GM23338 (cell line): ENCODE measurements around the gene SPOCK2. TPM values are rescaled to one million over a fixed set of nuclear protein-coding genes. Genes with fewer than 3 reads are reported as not detected.

Source experiments
- ATAC-seq: fragments of 200-7000 bp; cut with Tn5 transposase; 3 replicates; pipeline ENCODE4 v1.9.1; 2020
- DNase-seq: peaks from one replicate; pipeline ENCODE4 v3.0.0-alpha.2; 2015; ENCODE audit warnings: low spot score
- H2AFZ ChIP-seq: fragments of 200-600 bp; sonication (generic); 2 replicates; pipeline ENCODE4 v1.8.0; 2016; ENCODE audit warnings: antibody characterized with exemption, mild to moderate bottlenecking, moderate library complexity
- H3F3A ChIP-seq: fragments of 200-600 bp; sonication (generic); replicated peaks from 2 replicates; pipeline ENCODE4 v1.8.0; 2017; ENCODE audit warnings: antibody characterized with exemption, mixed run types, low read depth
- H3K27ac ChIP-seq: fragments of 200-600 bp; sonication (generic); 2 replicates; pipeline ENCODE4 v1.6.1; 2016; ENCODE audit warnings: low read depth
- H3K27me3 ChIP-seq: fragments of 200-600 bp; sonication (generic); 2 replicates; pipeline ENCODE4 v1.8.0; 2016; ENCODE audit warnings: mild to moderate bottlenecking, mixed run types, moderate library complexity; ENCODE audit not compliant: insufficient read depth
- H3K36me3 ChIP-seq: fragments of 200-600 bp; sonication (generic); 2 replicates; pipeline ENCODE4 v1.8.0; 2016; ENCODE audit warnings: mild to moderate bottlenecking; ENCODE audit not compliant: insufficient read depth
- H3K4me1 ChIP-seq: fragments of 200-600 bp; sonication (generic); 2 replicates; pipeline ENCODE4 v1.8.0; 2016; ENCODE audit warnings: mild to moderate bottlenecking, moderate library complexity; ENCODE audit not compliant: insufficient read depth
- H3K4me2 ChIP-seq: fragments of 200-600 bp; sonication (generic); 2 replicates; pipeline ENCODE4 v1.7.1; 2017; ENCODE audit warnings: mixed run types
- H3K4me3 ChIP-seq: fragments of 200-600 bp; sonication (generic); 2 replicates; pipeline ENCODE4 v1.6.1; 2016; ENCODE audit warnings: mixed run types
- H3K79me2 ChIP-seq: fragments of 200-600 bp; sonication (generic); replicated peaks from 2 replicates; pipeline ENCODE4 v1.8.0; 2017; ENCODE audit warnings: mild to moderate bottlenecking; ENCODE audit not compliant: insufficient read depth
- H3K9me2 ChIP-seq: fragments of 200-600 bp; sonication (generic); 2 replicates; pipeline ENCODE4 v1.8.0; 2017; ENCODE audit not compliant: insufficient read depth
- H4K20me1 ChIP-seq: fragments of 200-600 bp; sonication (generic); replicated peaks from 2 replicates; pipeline ENCODE4 v1.8.0; 2017; ENCODE audit warnings: mild to moderate bottlenecking; ENCODE audit not compliant: insufficient read depth
- H3K27ac Mint-ChIP-seq: 2 replicates; pipeline ENCODE4 v1.8.0; 2020; ENCODE audit warnings: inconsistent platforms, mild to moderate bottlenecking, moderate library complexity, mixed read lengths
- H3K27me3 Mint-ChIP-seq: 3 replicates; pipeline ENCODE4 v1.8.0; 2022; ENCODE audit warnings: low read depth, mild to moderate bottlenecking, moderate library complexity, mixed read lengths, inconsistent platforms; ENCODE audit not compliant: insufficient read depth, poor library complexity
- H3K36me3 Mint-ChIP-seq: 3 replicates; pipeline ENCODE4 v1.8.0; 2021; ENCODE audit warnings: low read depth, mild to moderate bottlenecking, inconsistent platforms, moderate library complexity, mixed read lengths
- H3K4me1 Mint-ChIP-seq: 3 replicates; pipeline ENCODE4 v1.8.0; 2020; ENCODE audit warnings: mild to moderate bottlenecking, inconsistent platforms, mixed read lengths
- H3K4me3 Mint-ChIP-seq: 3 replicates; pipeline ENCODE4 v1.8.0; 2021; ENCODE audit warnings: moderate library complexity, mild to moderate bottlenecking, inconsistent platforms, mixed read lengths
- H3K9me3 Mint-ChIP-seq: 3 replicates; pipeline ENCODE4 v1.8.0; 2020; ENCODE audit warnings: moderate library complexity, mild to moderate bottlenecking, inconsistent platforms, mixed read lengths
- CREB1 ChIP-seq: fragments of 250-450 bp; sonication (Bioruptor Pico); IDR thresholded peaks from 2 replicates; pipeline ENCODE4 v1.5.0; 2020; ENCODE audit warnings: low read depth, mild to moderate bottlenecking, moderate library complexity
- EZH2 ChIP-seq: fragments of 200-600 bp; sonication (generic); IDR thresholded peaks from one replicate; pipeline ENCODE4 v1.8.0; 2017; ENCODE audit warnings: antibody characterized with exemption, mild to moderate bottlenecking, low read depth; ENCODE audit not compliant: unreplicated experiment
- EZH2phosphoT487 ChIP-seq: fragments of 200-600 bp; sonication (generic); IDR thresholded peaks from one replicate; pipeline ENCODE4 v1.8.1; 2018; ENCODE audit warnings: antibody characterized with exemption; ENCODE audit not compliant: unreplicated experiment
- JUNB ChIP-seq: IDR thresholded peaks from one replicate; pipeline ENCODE4 v1.6.1; 2016; ENCODE audit warnings: antibody characterized with exemption; ENCODE audit not compliant: unreplicated experiment
- STAT1 ChIP-seq: IDR thresholded peaks from one replicate; pipeline ENCODE4 v1.6.1; 2016; ENCODE audit warnings: antibody characterized with exemption; ENCODE audit not compliant: unreplicated experiment
- ZNF114 ChIP-seq: fragments of 250-450 bp; sonication (Bioruptor Pico); IDR thresholded peaks from 2 replicates; pipeline ENCODE4 v1.5.0; 2020; ENCODE audit warnings: mild to moderate bottlenecking, moderate library complexity
- ZNF331 ChIP-seq: fragments of 250-450 bp; sonication (Bioruptor Pico); IDR thresholded peaks from 2 replicates; pipeline ENCODE4 v1.5.0; 2020; ENCODE audit warnings: low read depth, mild to moderate bottlenecking, moderate library complexity
- polyA plus RNA-seq: library from polyadenylated mRNA; unstranded; fragments of >200 nt; fragmentation: Nextera tagmentation; extraction: Ambion mirVana; gene quantifications from 2 replicates; pipeline ENCODE4 v1.2.1, GENCODE V29; 2016
- total RNA-seq: library from RNA; depleted of rRNA; stranded (reverse); fragments of >200 nt; shearing (Covaris generic); gene quantifications from 2 replicates; pipeline ENCODE4 v1.2.3, GENCODE V29; 2014
- TF ChIP-seq, protein P1 (sequence below): IDR thresholded peaks from one replicate; pipeline ENCODE4 v1.6.1; 2018; ENCODE audit warnings: antibody characterized with exemption; ENCODE audit not compliant: unreplicated experiment
- TF ChIP-seq, protein P2 (sequence below): fragments of 250-450 bp; sonication (Bioruptor Pico); IDR thresholded peaks from 2 replicates; pipeline ENCODE4 v1.5.0; 2020; ENCODE audit warnings: mild to moderate bottlenecking, moderate library complexity
- TF ChIP-seq, protein P3 (sequence below), 2 experiments: fragments of 200-600 bp in 1 of 2; sonication (generic) in 1 of 2; conservative IDR thresholded peaks; 2 replicates each; pipeline versions ENCODE4 v1.5.1 to v1.6.1; 2016 to 2017; ENCODE audit warnings: antibody characterized with exemption in 2 of 2, low read depth in 2 of 2, mild to moderate bottlenecking in 2 of 2, moderate library complexity in 1 of 2

Gene SPOCK2
- total and polyA plus RNA-seq, 2 experiments from 2014 or later, result 1.3 to 3.6 TPM

DNA sequence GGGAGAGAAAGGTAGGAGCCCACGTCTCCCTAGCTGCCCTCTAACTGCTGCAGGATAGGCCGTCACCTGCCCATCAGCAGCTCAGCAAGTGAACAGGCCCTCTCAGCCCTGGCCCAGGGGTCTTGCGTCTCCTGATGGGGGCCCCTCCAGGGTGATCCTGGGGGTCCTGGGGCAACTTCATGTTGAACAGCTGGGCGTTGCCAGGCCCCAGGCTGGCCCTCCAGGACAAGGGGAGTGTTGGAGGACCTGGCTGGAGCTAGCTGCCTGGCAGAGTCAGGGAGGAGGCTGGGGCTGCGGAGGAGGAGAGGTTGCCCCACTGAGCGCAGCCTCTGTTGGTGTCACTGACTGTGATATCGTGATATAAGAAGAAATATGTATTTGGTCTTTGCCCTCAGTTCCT is 34.7 kb downstream of the SPOCK2 start (continued):
- TF ChIP-seq STAT1 (no peak), ZNF114 (CRISPR knock-in tag) (no peak), JUNB (no peak)

DNA sequence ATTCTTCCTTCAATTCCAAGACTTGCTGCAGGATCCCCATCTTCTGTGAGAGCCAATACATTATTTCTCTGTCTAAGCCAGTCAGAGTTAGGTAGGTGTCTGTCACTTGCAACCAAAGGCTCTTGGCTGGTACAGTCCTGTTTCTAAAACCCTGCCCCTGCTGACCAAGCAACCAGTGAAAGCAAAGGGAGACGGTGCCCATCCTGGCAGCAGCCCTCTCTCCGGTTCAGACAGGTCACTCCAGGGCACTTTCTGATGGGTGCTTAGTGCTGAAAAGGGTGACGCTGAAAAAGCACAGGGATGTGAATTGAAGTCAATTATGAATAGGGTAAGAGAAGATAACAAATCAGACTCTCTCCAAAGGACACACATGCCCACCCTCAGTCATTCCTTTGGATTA is 37.5 kb downstream of the SPOCK2 start:
- peak overlapping the region; percentile 21; the same call in 1 of the 2 replicates for H2AFZ ChIP-seq
- peaks cover 6% of the 10 kb centered on the region for H3K27me3 Mint-ChIP-seq
- H4K20me1 ChIP-seq, result no peaks in the 10 kb centered on the region
- no peak overlapping the region for H3K4me3 ChIP-seq
- no peaks in the 10 kb centered on the region for H3K9me2 ChIP-seq
- no peak overlapping the region for H3K4me2 ChIP-seq
- peaks cover 4% of the 10 kb centered on the region; the same call in 1 of the 3 replicates for H3K9me3 Mint-ChIP-seq
- H3F3A ChIP-seq, result no peaks in the 10 kb centered on the region
- no peak overlapping the region for H3K27ac Mint-ChIP-seq
- no peak overlapping the region for H3K4me3 Mint-ChIP-seq
- no peaks in the 10 kb centered on the region for H3K4me1 ChIP-seq
- H3K79me2 ChIP-seq, result no peaks in the 10 kb centered on the region
- H3K36me3 Mint-ChIP-seq, result no peaks in the 10 kb centered on the region
- no peaks in the 10 kb centered on the region for H3K27me3 ChIP-seq
- peaks cover 5% of the 10 kb centered on the region for H3K4me1 Mint-ChIP-seq
- ATAC-seq (no peak), DNase-seq (no peak)
- H3K36me3 ChIP-seq, result no peaks in the 10 kb centered on the region
- TF ChIP-seq EZH2phosphoT487 (no peak), STAT1 (no peak), ZNF331 (CRISPR knock-in tag) (no peak), CREB1 (no peak), EZH2 (no peak)
- TF ChIP-seq, protein P1, sequence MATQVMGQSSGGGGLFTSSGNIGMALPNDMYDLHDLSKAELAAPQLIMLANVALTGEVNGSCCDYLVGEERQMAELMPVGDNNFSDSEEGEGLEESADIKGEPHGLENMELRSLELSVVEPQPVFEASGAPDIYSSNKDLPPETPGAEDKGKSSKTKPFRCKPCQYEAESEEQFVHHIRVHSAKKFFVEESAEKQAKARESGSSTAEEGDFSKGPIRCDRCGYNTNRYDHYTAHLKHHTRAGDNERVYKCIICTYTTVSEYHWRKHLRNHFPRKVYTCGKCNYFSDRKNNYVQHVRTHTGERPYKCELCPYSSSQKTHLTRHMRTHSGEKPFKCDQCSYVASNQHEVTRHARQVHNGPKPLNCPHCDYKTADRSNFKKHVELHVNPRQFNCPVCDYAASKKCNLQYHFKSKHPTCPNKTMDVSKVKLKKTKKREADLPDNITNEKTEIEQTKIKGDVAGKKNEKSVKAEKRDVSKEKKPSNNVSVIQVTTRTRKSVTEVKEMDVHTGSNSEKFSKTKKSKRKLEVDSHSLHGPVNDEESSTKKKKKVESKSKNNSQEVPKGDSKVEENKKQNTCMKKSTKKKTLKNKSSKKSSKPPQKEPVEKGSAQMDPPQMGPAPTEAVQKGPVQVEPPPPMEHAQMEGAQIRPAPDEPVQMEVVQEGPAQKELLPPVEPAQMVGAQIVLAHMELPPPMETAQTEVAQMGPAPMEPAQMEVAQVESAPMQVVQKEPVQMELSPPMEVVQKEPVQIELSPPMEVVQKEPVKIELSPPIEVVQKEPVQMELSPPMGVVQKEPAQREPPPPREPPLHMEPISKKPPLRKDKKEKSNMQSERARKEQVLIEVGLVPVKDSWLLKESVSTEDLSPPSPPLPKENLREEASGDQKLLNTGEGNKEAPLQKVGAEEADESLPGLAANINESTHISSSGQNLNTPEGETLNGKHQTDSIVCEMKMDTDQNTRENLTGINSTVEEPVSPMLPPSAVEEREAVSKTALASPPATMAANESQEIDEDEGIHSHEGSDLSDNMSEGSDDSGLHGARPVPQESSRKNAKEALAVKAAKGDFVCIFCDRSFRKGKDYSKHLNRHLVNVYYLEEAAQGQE, result no peak
- TF ChIP-seq, protein P2, sequence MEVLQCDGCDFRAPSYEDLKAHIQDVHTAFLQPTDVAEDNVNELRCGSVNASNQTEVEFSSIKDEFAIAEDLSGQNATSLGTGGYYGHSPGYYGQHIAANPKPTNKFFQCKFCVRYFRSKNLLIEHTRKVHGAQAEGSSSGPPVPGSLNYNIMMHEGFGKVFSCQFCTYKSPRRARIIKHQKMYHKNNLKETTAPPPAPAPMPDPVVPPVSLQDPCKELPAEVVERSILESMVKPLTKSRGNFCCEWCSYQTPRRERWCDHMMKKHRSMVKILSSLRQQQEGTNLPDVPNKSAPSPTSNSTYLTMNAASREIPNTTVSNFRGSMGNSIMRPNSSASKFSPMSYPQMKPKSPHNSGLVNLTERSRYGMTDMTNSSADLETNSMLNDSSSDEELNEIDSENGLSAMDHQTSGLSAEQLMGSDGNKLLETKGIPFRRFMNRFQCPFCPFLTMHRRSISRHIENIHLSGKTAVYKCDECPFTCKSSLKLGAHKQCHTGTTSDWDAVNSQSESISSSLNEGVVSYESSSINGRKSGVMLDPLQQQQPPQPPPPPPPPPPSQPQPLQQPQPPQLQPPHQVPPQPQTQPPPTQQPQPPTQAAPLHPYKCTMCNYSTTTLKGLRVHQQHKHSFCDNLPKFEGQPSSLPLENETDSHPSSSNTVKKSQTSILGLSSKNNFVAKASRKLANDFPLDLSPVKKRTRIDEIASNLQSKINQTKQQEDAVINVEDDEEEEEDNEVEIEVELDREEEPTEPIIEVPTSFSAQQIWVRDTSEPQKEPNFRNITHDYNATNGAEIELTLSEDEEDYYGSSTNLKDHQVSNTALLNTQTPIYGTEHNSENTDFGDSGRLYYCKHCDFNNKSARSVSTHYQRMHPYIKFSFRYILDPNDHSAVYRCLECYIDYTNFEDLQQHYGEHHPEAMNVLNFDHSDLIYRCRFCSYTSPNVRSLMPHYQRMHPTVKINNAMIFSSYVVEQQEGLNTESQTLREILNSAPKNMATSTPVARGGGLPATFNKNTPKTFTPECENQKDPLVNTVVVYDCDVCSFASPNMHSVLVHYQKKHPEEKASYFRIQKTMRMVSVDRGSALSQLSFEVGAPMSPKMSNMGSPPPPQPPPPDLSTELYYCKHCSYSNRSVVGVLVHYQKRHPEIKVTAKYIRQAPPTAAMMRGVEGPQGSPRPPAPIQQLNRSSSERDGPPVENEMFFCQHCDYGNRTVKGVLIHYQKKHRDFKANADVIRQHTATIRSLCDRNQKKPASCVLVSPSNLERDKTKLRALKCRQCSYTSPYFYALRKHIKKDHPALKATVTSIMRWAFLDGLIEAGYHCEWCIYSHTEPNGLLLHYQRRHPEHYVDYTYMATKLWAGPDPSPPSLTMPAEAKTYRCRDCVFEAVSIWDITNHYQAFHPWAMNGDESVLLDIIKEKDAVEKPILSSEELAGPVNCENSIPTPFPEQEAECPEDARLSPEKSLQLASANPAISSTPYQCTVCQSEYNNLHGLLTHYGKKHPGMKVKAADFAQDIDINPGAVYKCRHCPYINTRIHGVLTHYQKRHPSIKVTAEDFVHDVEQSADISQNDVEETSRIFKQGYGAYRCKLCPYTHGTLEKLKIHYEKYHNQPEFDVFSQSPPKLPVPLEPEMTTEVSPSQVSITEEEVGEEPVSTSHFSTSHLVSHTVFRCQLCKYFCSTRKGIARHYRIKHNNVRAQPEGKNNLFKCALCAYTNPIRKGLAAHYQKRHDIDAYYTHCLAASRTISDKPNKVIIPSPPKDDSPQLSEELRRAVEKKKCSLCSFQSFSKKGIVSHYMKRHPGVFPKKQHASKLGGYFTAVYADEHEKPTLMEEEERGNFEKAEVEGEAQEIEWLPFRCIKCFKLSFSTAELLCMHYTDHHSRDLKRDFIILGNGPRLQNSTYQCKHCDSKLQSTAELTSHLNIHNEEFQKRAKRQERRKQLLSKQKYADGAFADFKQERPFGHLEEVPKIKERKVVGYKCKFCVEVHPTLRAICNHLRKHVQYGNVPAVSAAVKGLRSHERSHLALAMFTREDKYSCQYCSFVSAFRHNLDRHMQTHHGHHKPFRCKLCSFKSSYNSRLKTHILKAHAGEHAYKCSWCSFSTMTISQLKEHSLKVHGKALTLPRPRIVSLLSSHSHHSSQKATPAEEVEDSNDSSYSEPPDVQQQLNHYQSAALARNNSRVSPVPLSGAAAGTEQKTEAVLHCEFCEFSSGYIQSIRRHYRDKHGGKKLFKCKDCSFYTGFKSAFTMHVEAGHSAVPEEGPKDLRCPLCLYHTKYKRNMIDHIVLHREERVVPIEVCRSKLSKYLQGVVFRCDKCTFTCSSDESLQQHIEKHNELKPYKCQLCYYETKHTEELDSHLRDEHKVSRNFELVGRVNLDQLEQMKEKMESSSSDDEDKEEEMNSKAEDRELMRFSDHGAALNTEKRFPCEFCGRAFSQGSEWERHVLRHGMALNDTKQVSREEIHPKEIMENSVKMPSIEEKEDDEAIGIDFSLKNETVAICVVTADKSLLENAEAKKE, result no peak
- TF ChIP-seq, protein P3, sequence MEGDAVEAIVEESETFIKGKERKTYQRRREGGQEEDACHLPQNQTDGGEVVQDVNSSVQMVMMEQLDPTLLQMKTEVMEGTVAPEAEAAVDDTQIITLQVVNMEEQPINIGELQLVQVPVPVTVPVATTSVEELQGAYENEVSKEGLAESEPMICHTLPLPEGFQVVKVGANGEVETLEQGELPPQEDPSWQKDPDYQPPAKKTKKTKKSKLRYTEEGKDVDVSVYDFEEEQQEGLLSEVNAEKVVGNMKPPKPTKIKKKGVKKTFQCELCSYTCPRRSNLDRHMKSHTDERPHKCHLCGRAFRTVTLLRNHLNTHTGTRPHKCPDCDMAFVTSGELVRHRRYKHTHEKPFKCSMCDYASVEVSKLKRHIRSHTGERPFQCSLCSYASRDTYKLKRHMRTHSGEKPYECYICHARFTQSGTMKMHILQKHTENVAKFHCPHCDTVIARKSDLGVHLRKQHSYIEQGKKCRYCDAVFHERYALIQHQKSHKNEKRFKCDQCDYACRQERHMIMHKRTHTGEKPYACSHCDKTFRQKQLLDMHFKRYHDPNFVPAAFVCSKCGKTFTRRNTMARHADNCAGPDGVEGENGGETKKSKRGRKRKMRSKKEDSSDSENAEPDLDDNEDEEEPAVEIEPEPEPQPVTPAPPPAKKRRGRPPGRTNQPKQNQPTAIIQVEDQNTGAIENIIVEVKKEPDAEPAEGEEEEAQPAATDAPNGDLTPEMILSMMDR (conservative IDR thresholded peaks at IDR 0.05; ENCODE audit: low read depth in 2 of 2), result no peak
- no peak overlapping the region for H3K27ac ChIP-seq
